Measurements from ENCODE around the gene OSBPL9. TPM values are rescaled to one million over a fixed set of nuclear protein-coding genes. Genes with fewer than 3 reads are reported as not detected.

The OSBPL9 gene
- total and polyA plus RNA-seq, 9 of the 15 experiments (the other 6 are each of a cell fraction or from before 2014, with no cell fraction given), result 43.9 to 217 (median 170) TPM

DNA sequence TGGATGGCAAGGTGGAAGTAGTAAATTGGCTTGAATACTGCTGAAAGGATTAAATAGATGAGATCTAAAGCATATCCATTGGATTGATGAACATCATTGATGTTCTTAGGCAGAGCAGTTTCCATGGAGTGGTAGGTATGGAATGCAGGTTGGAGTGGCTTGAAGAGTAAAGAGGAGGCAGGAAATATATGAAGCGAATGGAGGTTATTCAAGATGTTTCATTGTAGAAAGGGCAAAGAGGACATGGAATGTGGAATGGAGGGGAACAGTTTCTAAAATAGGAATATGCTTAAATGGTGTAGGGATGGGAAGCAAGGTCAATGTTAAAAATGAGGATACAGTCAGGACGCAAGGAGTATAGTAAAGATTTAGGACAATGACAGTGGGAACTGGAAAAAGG is 6.1 kb downstream of the OSBPL9 start (continued):
- TF ChIP-seq, protein P1, sequence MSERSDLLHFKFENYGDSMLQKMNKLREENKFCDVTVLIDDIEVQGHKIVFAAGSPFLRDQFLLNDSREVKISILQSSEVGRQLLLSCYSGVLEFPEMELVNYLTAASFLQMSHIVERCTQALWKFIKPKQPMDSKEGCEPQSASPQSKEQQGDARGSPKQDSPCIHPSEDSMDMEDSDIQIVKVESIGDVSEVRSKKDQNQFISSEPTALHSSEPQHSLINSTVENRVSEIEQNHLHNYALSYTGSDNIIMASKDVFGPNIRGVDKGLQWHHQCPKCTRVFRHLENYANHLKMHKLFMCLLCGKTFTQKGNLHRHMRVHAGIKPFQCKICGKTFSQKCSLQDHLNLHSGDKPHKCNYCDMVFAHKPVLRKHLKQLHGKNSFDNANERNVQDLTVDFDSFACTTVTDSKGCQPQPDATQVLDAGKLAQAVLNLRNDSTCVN (CRISPR knock-in tag; IDR thresholded peaks at IDR 0.05), result peak; percentile 26; the same call in 1 of the 2 replicates
- TF ChIP-seq XRCC3 (IDR thresholded peaks at IDR 0.05), result 0 out of 2 replicates have a peak, but pooled peaks have one; percentile 6
- TF ChIP-seq EHMT2 (IDR thresholded peaks at IDR 0.05), result peak; percentile 38; the same call in 1 of the 2 replicates
- TF ChIP-seq SPI1 (IDR thresholded peaks at IDR 0.05; ENCODE audit: borderline replicate concordance, low read depth, low read length), result no peak
- TF ChIP-seq KDM1A (IDR thresholded peaks at IDR 0.05), result 0 out of 4 replicates have a peak, but pooled peaks of 1 of the 2 experiments have one; percentile 7
- no peak for TF ChIP-seq ZNF583 (CRISPR knock-in tag; IDR thresholded peaks at IDR 0.05)
- no peak for TF ChIP-seq HCFC1 (IDR thresholded peaks at IDR 0.05; ENCODE audit: low read depth, low read length)
- TF ChIP-seq RCOR1 (IDR thresholded peaks at IDR 0.05; ENCODE audit: borderline replicate concordance in 1 of 2, low read depth in 2 of 2, low read length in 2 of 2), result no peak
- peak; percentile 42; the same call in 1 of the 2 replicates for TF ChIP-seq KHSRP (IDR thresholded peaks at IDR 0.05)
- TF ChIP-seq SMARCB1 (IDR thresholded peaks at IDR 0.05; ENCODE audit: insufficient read length, low read depth), result peak; percentile 8
- TF ChIP-seq RHOXF2B (CRISPR knock-in tag; conservative IDR thresholded peaks at IDR 0.05), result no peak
- peak; percentile 61; the same call in 1 of the 2 replicates for TF ChIP-seq THRAP3 (IDR thresholded peaks at IDR 0.05; ENCODE audit: borderline replicate concordance)
- TF ChIP-seq, protein P2, sequence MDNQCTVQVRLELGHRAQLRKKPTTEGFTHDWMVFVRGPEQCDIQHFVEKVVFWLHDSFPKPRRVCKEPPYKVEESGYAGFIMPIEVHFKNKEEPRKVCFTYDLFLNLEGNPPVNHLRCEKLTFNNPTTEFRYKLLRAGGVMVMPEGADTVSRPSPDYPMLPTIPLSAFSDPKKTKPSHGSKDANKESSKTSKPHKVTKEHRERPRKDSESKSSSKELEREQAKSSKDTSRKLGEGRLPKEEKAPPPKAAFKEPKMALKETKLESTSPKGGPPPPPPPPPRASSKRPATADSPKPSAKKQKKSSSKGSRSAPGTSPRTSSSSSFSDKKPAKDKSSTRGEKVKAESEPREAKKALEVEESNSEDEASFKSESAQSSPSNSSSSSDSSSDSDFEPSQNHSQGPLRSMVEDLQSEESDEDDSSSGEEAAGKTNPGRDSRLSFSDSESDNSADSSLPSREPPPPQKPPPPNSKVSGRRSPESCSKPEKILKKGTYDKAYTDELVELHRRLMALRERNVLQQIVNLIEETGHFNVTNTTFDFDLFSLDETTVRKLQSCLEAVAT (IDR thresholded peaks at IDR 0.05), result peak in 1 of 2 experiments; percentile 59; a peak in 1 of 4 replicates
- 0 out of 2 replicates have a peak, but pooled peaks have one; percentile 14 for TF ChIP-seq ARID2 (IDR thresholded peaks at IDR 0.05)
- no peak for TF ChIP-seq TEAD2 (tag; IDR thresholded peaks at IDR 0.05)
- TF ChIP-seq KAT8 (IDR thresholded peaks at IDR 0.05; ENCODE audit: low read depth), result peak; percentile 49; the same call in 1 of the 2 replicates
- peak; percentile 83 for TF ChIP-seq SMARCA5 (IDR thresholded peaks at IDR 0.05)
- TF ChIP-seq, protein P3, sequence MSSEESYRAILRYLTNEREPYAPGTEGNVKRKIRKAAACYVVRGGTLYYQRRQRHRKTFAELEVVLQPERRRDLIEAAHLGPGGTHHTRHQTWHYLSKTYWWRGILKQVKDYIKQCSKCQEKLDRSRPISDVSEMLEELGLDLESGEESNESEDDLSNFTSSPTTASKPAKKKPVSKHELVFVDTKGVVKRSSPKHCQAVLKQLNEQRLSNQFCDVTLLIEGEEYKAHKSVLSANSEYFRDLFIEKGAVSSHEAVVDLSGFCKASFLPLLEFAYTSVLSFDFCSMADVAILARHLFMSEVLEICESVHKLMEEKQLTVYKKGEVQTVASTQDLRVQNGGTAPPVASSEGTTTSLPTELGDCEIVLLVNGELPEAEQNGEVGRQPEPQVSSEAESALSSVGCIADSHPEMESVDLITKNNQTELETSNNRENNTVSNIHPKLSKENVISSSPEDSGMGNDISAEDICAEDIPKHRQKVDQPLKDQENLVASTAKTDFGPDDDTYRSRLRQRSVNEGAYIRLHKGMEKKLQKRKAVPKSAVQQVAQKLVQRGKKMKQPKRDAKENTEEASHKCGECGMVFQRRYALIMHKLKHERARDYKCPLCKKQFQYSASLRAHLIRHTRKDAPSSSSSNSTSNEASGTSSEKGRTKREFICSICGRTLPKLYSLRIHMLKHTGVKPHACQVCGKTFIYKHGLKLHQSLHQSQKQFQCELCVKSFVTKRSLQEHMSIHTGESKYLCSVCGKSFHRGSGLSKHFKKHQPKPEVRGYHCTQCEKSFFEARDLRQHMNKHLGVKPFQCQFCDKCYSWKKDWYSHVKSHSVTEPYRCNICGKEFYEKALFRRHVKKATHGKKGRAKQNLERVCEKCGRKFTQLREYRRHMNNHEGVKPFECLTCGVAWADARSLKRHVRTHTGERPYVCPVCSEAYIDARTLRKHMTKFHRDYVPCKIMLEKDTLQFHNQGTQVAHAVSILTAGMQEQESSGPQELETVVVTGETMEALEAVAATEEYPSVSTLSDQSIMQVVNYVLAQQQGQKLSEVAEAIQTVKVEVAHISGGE (CRISPR knock-in tag; IDR thresholded peaks at IDR 0.05), result no peak
- TF ChIP-seq NCOA4 (IDR thresholded peaks at IDR 0.05; ENCODE audit: partially characterized antibody), result peak; percentile 18
- no peak for TF ChIP-seq ZNF830 (CRISPR knock-in tag; IDR thresholded peaks at IDR 0.05)
- TF ChIP-seq, protein P4, sequence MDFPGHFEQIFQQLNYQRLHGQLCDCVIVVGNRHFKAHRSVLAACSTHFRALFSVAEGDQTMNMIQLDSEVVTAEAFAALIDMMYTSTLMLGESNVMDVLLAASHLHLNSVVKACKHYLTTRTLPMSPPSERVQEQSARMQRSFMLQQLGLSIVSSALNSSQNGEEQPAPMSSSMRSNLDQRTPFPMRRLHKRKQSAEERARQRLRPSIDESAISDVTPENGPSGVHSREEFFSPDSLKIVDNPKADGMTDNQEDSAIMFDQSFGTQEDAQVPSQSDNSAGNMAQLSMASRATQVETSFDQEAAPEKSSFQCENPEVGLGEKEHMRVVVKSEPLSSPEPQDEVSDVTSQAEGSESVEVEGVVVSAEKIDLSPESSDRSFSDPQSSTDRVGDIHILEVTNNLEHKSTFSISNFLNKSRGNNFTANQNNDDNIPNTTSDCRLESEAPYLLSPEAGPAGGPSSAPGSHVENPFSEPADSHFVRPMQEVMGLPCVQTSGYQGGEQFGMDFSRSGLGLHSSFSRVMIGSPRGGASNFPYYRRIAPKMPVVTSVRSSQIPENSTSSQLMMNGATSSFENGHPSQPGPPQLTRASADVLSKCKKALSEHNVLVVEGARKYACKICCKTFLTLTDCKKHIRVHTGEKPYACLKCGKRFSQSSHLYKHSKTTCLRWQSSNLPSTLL (IDR thresholded peaks at IDR 0.05), result peak; percentile 51; the same call in 1 of the 2 replicates
